HG03575 (cell line): ENCODE data around the gene GLIS1.

Source experiments
- ATAC-seq: cut with Tn5 transposase; IDR thresholded peaks from one replicate; pipeline ENCODE4 v1.9.1; 2021; ENCODE audit not compliant: unreplicated experiment, insufficient number of reproducible peaks, low FRiP score; ENCODE audit errors: extremely low read depth

The GLIS1 gene

DNA sequence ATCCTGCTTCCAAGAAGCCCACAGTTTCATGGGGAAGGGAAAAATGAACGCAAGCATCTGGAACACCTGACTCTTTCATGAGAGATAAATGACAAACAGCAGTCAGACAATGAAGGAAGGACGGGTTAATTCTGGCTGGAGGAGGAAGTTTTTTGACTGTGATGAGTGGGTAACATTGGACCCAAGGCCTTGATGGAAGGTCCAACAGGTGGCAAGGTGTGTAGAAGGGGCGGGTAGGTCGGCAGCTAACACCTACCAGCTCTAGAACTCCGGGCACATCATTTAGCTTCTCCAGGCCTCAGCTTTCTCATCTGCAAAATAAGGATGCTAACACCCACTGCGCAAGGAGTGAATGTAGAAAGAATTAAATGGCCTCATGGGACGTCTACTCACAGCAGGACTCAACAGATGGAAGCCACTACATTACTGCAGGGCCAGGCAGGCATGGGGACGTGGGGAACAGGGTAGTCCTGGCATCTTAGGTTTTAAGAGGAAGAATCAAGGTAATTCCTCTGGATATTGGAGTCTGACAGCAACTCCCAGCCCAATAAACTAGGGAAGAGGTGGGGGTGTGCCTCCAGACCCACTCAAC is 12.9 kb downstream of the GLIS1 start:
- no peak for ATAC-seq

DNA sequence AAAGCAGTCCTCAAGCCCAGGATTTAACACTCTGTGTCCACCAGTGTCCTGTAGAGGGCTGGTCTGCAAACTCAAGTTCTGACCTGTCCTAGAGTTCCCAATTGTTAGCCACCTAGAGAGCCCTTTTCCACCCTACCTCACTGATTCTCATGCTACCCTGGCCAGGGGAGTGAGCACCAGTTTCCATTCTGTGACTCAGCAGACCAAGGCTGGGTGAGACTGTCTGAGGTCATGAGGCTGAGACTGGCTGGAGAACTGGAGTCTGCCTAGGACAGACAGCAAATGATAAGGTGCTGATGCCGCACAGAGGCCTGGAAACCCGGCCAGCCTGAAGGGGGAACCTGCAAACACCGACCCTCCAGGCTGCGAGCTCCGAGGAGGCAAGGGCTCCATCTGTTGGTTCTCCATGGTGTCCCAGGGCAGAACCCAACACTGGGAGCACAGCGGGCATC is 13.7 kb downstream of the GLIS1 start:
- no peak for ATAC-seq

DNA sequence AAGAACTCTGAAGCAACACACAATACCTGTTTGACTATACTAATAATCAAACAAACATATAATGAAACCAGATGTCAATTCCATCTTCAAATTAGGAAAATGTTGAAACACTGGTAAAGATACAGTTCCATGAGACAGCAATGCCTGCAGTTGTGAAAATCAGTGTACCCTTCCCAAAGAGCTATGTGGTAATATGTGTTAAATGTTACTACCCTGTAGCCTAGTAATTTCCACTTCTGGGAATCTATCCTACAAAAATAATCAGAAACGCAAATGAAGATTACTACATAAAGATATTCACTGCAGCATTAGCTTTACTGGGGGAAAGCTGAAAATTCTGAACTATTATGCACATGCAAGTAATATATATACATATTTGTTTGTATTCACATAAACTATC is 16.9 kb downstream of the GLIS1 start:
- no peak for ATAC-seq

GRCh38 chr1:53721088-53721487 is 17.9 kb downstream of the GLIS1 start:
- no peak for ATAC-seq

- no peak for ATAC-seq
These were observed 19.5 kb downstream of the GLIS1 start for GRCh38 chr1:53719469-53719868.

- no peak for ATAC-seq
These were observed 20.5 kb downstream of the GLIS1 start for GRCh38 chr1:53718443-53718842.

- ATAC-seq = no peak
These were observed 21.7 kb downstream of the GLIS1 start for GRCh38 chr1:53717025-53717804.

- no peak for ATAC-seq
These were observed 22.8 kb downstream of the GLIS1 start for GRCh38 chr1:53716150-53716549.

DNA sequence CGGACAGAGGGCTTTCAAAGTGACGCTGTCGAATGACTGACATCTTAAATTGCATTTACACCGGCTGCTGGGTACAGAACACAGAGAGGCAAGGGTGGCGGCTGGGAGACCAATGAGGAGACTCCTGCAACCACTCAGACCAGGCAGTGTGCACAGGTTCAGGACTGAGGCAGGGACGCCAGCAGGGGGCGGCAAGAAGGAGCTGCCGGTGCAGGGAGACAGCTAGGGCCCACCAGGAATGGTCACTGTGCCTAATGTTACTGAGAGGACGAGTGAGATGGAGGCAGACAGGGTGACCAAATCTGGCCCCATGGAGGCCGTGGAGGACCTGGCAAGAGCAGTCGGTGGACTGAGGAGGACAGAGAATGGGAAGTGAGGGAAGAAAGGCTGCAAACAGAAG is 23.5 kb downstream of the GLIS1 start:
- ATAC-seq = no peak

- no peak for ATAC-seq
These were observed 26.7 kb downstream of the GLIS1 start for GRCh38 chr1:53712276-53712675.

GRCh38 chr1:53710584-53710983 is 28.4 kb downstream of the GLIS1 start:
- no peak for ATAC-seq

DNA sequence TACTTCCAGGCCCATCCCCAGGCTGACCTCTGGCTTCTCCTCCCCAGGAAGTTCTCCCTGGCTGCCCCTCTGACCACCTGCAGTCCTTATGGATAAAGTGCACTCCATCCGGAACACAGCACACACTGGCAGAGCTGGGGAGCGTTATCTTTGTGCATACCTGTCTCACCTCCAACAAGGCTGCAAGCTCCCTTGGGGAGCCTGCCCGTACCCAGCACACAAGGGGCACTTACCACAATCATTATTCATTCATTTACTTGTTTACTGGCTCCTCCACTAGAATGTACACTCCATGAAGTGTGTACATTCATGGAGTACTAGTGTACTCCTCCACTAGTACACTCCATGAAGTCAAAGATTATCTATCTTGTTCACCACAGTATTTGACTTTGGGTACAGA is 30.3 kb downstream of the GLIS1 start:
- no peak for ATAC-seq

GRCh38 chr1:53706356-53706755 is 32.6 kb downstream of the GLIS1 start:
- ATAC-seq = no peak

GRCh38 chr1:53705446-53706096 is 33.4 kb downstream of the GLIS1 start:
- ATAC-seq = no peak

DNA sequence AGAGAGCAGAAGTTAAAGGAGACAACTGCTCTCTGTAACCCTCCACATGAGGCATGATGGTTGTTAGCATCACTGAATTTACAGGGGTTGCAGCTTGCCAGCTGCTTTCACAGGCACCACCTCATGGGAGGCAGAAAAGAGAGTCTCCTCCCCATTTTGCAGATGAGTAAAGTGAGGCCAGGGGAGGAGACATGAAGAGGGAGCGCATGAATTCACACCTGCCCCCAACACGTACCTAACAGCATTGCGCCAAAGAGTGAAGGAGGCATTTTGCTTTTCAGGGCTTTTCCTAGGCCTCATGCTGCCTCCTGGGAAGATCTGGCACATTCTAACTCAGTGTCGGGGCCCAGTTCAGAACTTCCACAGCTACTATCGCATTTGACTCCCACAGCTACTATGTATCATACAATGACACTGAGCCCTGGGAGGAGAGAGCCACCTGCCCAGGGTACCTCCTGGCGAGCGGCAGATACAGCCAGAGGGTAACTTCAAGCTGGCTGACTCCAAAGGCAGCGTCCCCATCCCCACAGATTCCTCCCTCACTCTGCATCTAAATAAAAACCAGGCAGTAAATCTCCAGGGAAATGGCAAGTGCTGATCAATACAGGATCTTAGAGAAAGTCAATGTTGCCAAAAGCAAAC is 34.0 kb downstream of the GLIS1 start:
- no peak for ATAC-seq

- no peak for ATAC-seq
These were observed 34.7 kb downstream of the GLIS1 start for GRCh38 chr1:53704304-53704703.

DNA sequence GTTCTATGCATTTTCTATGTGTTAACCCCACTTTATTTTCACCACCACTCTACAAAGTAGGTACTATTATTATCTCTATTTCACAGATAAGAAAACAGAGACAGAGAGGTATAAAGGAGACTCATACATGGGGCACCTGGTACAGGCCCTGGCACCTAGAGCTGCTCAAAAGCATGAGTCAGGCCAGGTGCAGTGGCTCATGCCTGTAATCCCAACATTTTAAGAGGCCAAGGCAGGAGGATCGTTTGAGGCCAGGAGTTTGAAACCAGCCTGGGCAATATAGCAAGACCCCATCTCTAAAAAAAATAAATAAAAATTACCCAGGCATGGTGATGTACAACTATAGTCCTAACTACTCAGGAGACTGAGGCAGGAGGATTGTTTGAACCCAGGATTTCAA is 35.8 kb downstream of the GLIS1 start:
- ATAC-seq = no peak

DNA sequence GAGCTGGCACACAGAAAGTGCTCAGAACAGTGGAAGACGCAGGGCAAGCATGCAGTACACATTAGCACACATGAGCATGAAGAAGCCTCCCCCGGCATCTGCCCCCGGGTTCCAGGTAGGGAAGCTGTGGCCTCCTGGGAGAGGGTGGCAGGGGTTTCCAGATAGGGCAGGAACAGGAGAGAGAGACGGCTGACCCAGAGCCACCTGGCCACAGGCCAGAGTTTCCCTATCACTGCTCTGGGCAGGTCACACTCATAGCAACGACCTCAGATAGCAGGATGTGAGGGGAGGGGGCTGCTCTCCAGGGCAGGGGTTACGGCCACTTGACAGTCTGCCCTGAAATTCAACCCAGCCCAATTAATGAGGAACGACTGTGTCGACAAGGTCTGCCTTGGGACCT is 36.6 kb downstream of the GLIS1 start:
- ATAC-seq = no peak

GRCh38 chr1:53700776-53701175 is 38.2 kb downstream of the GLIS1 start:
- no peak for ATAC-seq

DNA sequence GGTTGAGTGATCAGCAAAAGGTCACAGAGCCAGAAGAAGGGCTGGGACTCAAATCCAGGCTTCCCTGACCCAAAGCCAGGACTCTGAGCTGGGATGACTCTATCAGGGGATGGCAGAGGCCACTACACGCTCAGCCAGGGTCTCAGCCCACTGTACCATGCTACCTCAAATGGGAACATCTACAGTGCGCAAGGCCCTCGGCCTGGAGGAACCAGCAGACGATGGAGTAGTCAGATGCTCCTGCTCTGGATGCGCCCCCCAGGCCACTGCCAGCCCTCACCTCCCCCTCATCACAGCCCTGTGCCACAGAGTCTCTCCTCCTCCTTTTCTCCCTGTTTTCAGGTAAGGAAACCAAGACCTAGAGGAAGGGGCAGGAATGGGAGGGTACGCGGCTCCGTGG is 39.0 kb downstream of the GLIS1 start:
- ATAC-seq = no peak
